Cortex of kidney (tissue), 1 donor: ENCODE results near the gene ZNF792.
"Not testable (repeated sequence)": the region's sequence is repeated elsewhere in the genome, so short reads cannot be mapped to it uniquely, and the experiment has no call there.

Experiments
- DNase-seq: peaks from one replicate; lab custom pipeline; 2025; lab: John Stamatoyannopoulos, UW

The ZNF792 gene

DNA sequence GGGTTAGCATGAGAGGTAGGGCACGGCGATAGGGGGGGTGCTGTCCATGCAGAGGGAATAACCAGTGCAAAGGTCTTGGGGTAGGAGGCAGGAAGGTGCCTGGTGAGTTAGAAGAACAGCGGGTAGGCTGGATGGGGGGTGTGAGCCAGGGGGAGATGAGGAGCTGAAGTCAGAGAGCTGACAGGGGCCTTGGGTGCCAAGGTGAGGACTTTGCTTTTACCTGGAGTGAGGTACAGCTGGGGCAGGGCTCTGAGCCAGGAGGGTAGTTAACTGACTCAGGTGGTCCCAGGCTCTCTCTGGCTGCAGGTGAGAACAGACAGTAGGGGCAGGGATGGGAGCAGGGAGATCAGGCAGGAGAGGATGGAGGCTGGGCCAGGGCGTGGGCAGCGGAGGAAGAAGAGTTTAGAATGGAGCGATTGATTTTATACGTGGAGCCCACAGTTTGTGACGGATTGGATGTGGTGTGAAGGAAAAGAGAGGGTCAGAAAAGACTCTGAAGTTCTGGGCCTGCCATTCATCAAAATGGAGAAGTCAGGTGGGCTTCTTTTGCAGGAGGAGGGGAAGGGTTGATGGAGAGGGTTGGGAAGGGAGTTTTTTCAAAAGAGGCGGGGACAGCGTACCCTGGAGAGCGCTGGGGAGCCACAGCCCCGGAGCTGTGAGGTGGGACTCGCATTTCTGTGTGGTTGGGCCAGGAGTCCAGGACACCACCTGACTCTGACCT, 34.9 kb upstream of the ZNF792 start:
- no peak for DNase-seq

- not testable (repeated sequence) for DNase-seq
Observed at GRCh38 chr19:34998224-34998623, 34.2 kb upstream of the ZNF792 start.

GRCh38 chr19:34997071-34997617, 33.1 kb upstream of the ZNF792 start:
- no peak for DNase-seq

GRCh38 chr19:34995551-34995950, 31.5 kb upstream of the ZNF792 start:
- no peak for DNase-seq

DNA sequence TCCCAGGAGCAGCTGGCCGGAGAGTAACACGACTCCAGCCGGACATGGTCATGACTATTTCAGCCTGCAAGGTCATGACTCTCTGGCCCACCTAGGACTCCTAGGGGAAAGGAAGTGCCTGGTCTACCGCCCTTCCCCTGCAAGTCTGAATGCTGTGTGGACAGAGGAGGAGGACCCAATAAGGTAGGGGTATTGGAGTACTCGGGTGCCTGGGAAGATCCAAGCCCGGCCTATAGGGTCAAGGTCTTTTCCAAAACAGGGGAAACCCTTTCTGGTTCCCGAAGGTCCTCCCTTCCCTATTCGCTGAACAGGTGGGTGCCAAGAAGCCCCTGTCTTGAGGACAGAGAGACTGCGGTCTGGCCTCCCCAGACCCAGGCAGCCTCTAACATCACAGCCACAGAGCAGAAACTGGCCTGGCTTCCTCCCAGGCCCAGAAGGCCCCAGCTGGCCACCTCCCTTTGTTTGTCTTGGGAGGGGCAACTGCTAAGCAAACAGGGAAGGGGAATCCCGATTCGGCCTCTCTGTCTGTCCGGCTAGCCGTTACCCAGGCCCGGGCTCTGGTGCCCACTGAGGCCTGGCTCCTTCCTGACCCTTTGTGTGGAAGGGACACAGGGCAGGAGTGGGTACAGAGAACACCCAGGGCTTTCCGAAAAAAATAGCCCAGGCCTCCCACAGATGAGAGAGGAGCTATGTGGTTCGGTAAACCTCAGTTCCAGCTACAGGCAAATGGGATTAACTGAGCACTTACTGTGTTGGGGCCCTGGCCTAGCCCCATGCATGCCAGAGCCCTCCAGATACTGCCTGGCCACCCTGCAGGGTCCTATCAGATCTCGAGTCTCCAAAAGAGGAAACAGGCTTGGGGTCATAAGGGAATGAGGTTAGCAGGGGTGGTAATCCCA, 30.9 kb upstream of the ZNF792 start:
- no peak for DNase-seq

DNA sequence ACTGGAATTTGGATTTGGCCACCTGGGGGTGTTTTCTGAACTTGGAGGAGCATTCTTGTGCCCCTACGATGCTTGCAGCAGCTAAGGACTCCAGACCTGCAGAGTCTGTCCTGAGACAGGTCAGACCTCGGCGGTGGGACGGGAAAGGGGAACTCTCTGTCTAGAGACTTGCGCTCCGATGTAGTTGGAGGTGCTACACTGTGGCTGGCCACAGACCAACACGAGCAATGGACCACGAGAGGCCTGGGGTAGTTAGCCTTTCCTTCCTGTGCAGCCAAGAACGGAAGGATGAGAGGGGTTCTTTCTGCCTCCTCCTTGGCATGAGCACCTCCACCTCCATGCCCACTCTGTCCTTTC, 30.2 kb upstream of the ZNF792 start:
- DNase-seq = no peak

DNA sequence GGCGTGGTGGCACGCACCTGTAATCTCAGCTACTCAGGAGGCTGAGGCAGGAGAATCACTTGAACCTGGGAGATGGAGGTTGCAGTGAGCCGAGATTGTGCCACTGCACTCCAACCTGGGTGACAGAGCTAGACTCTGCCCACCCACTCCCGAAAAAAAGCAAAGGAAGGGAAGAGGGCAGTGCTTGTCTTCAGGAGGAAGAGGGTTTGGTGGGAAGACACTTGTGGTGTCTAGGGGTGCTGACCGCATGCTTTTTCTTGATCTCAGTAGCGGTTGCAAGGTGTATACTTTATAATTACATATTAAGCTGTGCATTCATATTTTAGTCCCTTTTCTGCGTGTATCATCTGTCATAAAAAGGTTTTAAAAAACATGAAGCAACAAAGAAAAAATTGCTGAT, 28.6 kb upstream of the ZNF792 start:
- not testable (repeated sequence) for DNase-seq

DNA sequence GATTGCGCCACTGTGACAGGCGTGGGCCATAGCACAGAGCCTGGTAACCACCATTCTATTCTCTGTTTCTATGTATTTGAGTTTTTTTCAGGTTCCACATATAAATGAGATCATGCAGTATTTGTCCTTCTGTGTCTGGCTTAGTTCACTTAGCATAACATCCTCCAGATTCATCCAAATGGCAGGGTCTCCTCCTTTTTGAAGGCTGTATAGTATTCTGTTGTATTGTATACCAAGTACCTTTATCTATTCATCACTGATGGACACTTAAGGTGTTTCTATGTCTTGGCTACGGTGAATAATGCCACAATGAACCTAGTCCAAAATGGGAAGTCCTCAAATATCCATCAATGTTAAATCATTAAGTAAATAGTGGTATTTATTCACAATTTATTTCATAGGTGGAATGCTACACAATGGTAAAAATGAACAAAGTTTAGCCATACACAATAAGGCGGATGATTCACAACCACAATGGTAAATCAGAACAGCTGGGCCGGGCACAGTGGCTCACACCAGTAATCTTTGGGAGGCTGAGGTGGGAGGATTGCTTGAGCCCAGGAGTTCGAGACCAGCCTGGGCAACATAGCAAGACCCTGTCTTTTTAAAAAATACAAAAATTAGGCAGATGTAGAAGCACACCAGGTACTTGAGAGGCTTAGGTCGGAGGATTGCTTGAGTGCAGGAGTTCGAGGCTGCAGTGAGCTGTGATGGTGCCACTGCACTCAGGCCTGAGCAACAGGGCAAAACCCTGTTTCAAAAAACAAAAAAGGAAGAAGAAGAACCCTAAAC, 27.7 kb upstream of the ZNF792 start:
- DNase-seq = no peak

DNA sequence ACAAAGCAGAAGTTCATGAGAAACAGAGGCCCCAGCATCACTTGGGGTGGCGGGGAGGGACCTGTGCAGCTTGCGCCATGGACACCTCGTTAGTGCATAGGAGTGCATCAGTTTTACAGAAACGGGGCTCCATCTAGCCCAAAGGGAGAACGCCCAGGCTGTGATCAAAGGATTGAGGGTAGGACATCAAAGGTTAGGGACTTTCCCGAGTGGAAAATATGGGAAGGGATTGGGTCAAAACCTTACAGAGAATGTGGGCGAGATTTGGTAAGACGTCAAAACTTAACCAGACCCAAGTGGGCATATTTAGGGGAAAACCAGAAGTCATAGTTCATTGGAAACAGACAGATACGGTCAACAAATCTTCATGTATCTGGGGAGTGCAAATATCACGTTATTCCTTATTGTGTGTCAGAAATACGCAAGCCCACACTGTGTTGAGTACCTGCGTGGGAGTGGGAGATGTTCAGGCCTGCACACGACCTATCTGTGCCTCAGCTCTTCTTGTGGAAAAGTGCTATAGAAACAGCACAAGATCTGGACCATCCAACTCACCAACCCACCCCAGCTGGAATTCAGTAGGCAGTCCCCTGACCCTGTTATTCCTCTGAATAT, 26.7 kb upstream of the ZNF792 start:
- DNase-seq = no peak

DNA sequence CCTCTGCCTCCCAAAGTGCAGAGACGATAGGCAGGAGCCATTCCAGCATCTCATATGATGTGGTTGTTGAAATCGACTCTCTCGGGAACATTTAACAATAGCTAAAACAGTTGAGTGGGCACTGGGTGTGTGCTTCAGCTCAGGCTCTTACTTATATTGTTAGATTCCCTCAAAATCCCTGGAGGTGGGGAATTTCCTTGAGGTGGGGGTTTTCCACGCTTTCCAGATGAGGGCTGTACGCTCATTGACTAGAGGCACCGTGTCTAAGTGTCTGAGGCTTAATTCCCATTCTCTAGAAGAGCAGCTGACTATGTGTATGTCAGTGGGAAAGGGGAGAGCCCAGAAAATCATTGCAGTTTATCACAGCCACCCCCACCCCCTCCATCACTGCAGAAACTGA, 25.3 kb upstream of the ZNF792 start:
- DNase-seq = no peak

GRCh38 chr19:34988119-34988518, 24.1 kb upstream of the ZNF792 start:
- no peak for DNase-seq

GRCh38 chr19:34985249-34986022, 21.4 kb upstream of the ZNF792 start:
- no peak for DNase-seq

DNA sequence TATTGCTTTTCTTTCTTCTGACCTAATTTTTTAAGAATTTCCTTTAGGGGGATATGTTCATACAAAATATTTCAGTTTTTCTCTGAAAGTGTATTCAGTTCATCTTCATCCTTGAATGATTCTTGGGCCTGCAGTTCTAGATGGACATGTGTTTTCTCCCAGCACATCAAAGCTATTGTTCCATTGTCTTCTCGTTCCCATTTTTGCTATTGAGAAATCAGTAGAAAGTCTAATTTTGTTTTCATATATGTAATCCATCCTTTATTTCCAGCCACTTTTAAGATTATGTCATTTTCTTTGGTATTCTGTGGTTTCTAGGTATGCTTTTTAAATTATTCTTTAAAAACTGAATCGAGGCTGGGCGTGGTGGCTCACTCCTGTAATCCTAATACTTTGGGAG, 20.3 kb upstream of the ZNF792 start:
- no peak for DNase-seq

GRCh38 chr19:34983786-34984185, 19.8 kb upstream of the ZNF792 start:
- DNase-seq = no peak

DNA sequence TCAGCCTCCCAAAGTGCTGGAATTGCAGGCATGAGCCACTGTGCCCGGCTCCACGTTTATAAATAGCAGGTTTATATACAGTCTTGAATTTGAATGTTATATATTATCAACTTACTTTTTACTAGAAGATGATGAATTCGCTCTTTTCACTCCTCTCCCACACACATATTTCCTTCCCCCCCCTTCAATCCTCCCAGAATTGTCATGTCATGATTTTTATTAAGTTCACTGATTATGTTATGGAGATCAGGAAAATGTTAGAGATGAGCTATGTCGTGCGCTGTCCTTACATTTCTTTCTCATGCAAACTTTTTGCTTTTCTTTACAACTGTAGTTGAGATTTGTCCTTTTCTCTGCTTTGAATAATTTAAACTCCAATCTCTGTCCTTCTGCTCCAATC, 18.2 kb upstream of the ZNF792 start:
- DNase-seq = no peak

DNA sequence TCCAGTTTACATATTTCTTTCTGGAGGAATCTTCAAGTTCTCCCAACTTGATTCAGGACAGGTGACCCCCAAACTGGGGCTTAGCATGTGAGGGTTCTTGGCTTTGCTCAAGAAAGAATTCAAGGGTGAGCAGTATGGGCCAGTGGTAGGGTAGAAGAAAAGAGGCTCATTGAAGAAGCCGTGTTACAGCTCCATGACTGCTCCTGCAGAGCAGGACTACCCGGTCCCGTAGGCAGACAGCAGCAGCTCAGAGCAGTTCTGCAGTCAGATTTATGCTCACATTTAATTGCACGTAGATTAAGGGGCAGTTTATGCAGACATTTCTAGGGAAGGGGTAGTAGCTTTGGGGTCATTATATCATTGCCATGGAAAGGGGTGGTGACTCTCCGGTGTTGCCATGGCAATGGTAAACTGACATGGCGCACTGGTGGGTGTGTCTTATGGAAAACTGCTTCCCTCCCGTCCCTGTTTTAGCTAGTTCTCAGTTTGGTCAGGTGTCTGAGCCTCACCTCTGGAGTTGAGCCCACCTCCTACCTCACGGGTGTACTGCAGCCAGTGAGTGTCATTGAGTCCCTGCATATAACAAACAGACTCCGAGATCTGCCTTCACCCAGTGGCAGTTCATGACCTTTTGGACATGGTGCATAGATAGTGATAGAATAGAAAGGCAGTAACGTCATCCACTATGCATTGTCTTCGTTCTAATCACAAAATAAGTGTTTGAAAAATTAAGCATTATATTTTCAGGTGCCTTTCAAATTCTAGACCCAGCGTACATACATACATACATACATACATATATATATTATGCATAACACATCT, 16.0 kb upstream of the ZNF792 start:
- no peak for DNase-seq

- no peak for DNase-seq
Observed at GRCh38 chr19:34976611-34977010, 12.6 kb upstream of the ZNF792 start.

- DNase-seq = no peak
Observed at GRCh38 chr19:34975056-34975455, 11.0 kb upstream of the ZNF792 start.

GRCh38 chr19:34974646-34975045, 10.6 kb upstream of the ZNF792 start:
- DNase-seq = no peak

DNA sequence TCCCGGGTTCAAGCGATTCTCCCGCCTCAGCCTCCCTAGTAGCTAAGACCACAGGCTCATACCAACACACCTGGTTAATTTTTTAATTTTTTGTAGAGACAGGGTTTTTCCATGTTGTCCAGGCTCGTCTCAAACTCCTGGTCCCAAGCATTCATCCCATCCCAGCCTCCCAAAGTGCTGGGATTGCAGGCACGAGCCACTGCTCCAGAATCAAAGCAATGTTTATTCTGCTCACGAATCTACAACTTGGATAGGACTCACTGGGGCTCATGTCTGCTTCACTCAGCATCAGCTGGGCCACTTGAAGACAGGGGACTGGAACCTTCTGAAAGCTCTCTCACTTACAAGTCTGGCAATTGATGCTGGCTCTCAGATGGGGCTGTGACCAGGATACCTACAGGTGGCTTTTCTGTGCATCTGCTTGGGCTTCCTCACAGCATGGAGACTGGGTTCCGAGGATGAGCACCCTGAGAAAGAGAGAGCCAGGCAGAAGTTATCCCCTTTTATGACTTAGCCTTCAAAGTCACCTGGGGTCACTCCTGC, 8.2 kb upstream of the ZNF792 start:
- no peak for DNase-seq
